Stimulated activated CD8-positive, alpha-beta memory T cell treated with anti-CD3 and anti-CD28 coated beads, Interleukin-7, amount 100 ng/mL, for 1 hour (primary cell): ENCODE data around the gene HIGD1A.

Experiments used
- DNase-seq, 2 donors: peaks; one replicate each; pipeline ENCODE4 v3.0.0-alpha.2; 2020; ENCODE audit warnings: low read depth in 2 of 2

Gene HIGD1A

GRCh38 chr3:42735615-42736014 lies 68.7 kb downstream of the HIGD1A start:
- DNase-seq: no peak

DNA sequence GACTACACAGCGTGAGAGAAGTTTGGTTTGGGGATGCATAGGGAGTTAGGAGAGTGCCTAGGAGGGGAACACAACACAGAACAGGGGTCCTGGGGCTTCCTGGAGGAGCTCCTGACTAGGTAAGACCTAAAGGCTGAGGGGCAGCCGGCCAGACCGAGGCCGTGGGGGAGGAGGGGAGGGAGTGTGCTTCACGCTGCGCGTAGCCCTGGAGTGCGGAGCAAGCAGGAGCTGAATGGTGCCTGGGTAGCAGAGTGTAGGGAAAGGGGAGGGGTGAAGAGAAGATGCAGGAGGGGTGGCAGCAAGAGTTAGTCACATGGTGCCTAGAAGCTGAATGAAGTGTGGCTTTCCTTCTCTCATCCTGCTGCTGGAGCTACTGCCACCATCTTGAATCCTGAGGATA lies 69.3 kb downstream of the HIGD1A start:
- DNase-seq: no peak

DNA sequence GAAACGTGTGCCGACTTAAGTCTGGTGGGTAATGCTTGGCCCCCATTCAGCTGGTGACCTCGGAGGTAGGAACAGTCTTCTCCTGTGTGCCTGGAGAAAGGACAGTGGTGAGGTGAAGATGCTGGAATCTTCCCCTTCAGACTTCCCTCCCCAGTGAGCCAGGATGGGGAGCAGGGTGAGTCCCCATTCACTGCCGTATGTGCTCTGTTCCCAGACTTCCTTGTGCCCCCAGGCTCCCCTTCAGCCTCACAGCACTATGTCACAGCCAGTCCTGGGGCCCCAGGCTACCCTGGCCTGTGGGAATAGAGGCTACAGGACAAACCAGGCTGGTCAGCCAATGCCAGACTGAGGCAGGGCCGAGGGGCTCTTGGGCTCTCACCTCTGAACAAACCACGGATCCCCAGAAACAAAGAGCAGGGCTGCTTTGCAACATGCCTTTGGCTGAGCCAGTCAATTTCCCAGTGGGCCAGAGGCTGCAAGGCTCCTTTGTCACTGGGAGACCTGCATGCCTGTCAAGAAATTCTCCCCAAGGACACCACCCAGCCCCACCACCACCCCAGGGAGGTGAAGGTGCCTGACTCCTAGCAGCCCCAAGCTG lies 69.9 kb downstream of the HIGD1A start:
- no peak for DNase-seq

DNA sequence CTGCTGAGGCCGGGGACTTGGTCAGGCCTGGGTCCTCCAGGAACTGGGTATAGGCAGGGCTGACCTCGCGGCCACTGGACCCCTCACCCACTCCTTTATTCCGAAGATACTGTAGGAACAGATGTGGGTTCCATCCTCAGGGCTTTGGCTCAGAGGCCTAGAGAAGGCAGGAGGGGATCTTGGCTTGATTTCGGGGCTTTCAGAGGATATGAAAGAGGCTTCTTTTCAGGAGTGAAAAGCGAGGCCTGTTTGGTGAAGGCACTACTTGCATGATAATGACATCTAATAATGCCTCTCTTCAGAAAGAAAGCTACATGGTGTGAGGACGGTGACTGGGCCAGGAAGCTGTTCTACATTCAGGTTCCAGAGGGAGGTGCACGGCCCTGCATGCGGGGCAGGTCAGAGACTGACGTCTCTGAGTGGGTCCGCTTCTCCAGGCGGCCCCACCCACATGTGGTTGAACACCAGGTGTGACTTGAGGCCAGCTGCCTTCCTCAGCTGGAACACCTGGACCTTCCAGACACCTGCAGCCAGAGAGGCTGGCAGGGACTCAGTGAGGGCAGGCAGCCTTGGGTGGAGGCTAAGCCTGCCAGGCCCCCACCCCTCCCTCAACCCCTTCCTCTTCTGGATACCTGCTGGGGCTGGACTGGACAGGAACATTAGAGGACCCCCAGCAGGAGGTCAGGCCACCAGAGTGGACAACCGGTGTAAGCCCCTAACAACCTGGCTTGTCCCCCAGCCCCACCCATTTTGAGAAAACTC lies 70.6 kb downstream of the HIGD1A start:
- DNase-seq: no peak
